ENCODE results near the gene RIOX2.

- TF ChIP-seq CTCF (conservative IDR thresholded peaks at IDR 0.05), result no peak
- no peak for TF ChIP-seq ZFX (IDR thresholded peaks at IDR 0.05)
These were observed 42.2 kb downstream of the RIOX2 start for GRCh38 chr3:97930018-97930417.
